ENCODE results near the gene LAMTOR4.

LAMTOR4 gene

GRCh38 chr7:100111914-100112313 lies 36.8 kb upstream of the LAMTOR4 start:
- H3K4me3 ChIP-seq (ENCODE audit: control insufficient read depth, low read depth, low read length): no peak overlapping the region
- no peak for TF ChIP-seq CTCF (IDR thresholded peaks at IDR 0.05; ENCODE audit: control insufficient read depth, insufficient read depth, low read depth, low read length, missing control alignments)
- no peak for DNase-seq (ENCODE audit: low read depth)

GRCh38 chr7:100115026-100115425 lies 33.7 kb upstream of the LAMTOR4 start:
- no peak for DNase-seq (ENCODE audit: low read depth)
- TF ChIP-seq CTCF (IDR thresholded peaks at IDR 0.05; ENCODE audit: control insufficient read depth, insufficient read depth, low read depth, low read length, missing control alignments): no peak
- H3K4me3 ChIP-seq (ENCODE audit: control insufficient read depth, low read depth, low read length): no peak overlapping the region

GRCh38 chr7:100118388-100119071 lies 30.2 kb upstream of the LAMTOR4 start:
- DNase-seq (ENCODE audit: low read depth): no peak
- H3K4me3 ChIP-seq (ENCODE audit: control insufficient read depth, low read depth, low read length): peak overlapping the region; percentile 98
- no peak for TF ChIP-seq CTCF (IDR thresholded peaks at IDR 0.05; ENCODE audit: control insufficient read depth, insufficient read depth, low read depth, low read length, missing control alignments)

- DNase-seq (ENCODE audit: low read depth): peak; percentile 87
- H3K4me3 ChIP-seq (ENCODE audit: control insufficient read depth, low read depth, low read length): peak within 1 kb of the TSS; percentile 98
- TF ChIP-seq CTCF (IDR thresholded peaks at IDR 0.05; ENCODE audit: control insufficient read depth, insufficient read depth, low read depth, low read length, missing control alignments): no peak
These were observed 29.4 kb upstream of the LAMTOR4 start, which contains the start of the genes CNPY4 and TAF6 for GRCh38 chr7:100119072-100119969. Gene CNPY4 (plus strand): TSS chr7:100119634. CDS start chr7:100119745, 111 bp downstream. Gene TAF6 (minus strand): TSS chr7:100119358. CDS start chr7:100114209, 5,149 bp downstream.

- H3K4me3 ChIP-seq (ENCODE audit: control insufficient read depth, low read depth, low read length): peak overlapping the region; percentile 98
- TF ChIP-seq CTCF (IDR thresholded peaks at IDR 0.05; ENCODE audit: control insufficient read depth, insufficient read depth, low read depth, low read length, missing control alignments): no peak
- no peak for DNase-seq (ENCODE audit: low read depth)
These were observed 28.6 kb upstream of the LAMTOR4 start for GRCh38 chr7:100119970-100120732.

GRCh38 chr7:100120733-100121036 lies 28.0 kb upstream of the LAMTOR4 start:
- DNase-seq (ENCODE audit: low read depth): no peak
- no peak for TF ChIP-seq CTCF (IDR thresholded peaks at IDR 0.05; ENCODE audit: control insufficient read depth, insufficient read depth, low read depth, low read length, missing control alignments)
- peak overlapping the region; percentile 98 for H3K4me3 ChIP-seq (ENCODE audit: control insufficient read depth, low read depth, low read length)
